Ectodermal cell (in vitro differentiated cells): ENCODE measurements around the gene KIF6.

Experiments used
- H3K27ac ChIP-seq: 2 replicates; pipeline ENCODE4 v1.7.0; 2013; ENCODE audit warnings: mild to moderate bottlenecking, low read depth, low read length; ENCODE audit not compliant: insufficient read depth, poor library complexity, severe bottlenecking
- H3K27me3 ChIP-seq: 2 replicates; pipeline ENCODE4 v1.7.0; 2013; ENCODE audit warnings: mild to moderate bottlenecking, low read length; ENCODE audit not compliant: insufficient read depth, control insufficient read depth, poor library complexity, severe bottlenecking
- H3K36me3 ChIP-seq: one replicate; pipeline ENCODE4 v1.7.0; 2013; ENCODE audit warnings: low read length; ENCODE audit not compliant: control insufficient read depth, insufficient read depth
- H3K4me1 ChIP-seq: one replicate; pipeline ENCODE4 v1.7.0; 2013; ENCODE audit warnings: low read length; ENCODE audit not compliant: control insufficient read depth, insufficient read depth
- H3K4me3 ChIP-seq: 2 replicates; pipeline ENCODE4 v1.7.0; 2013; ENCODE audit warnings: low read depth, low read length, control low read depth; ENCODE audit not compliant: insufficient read depth
- H3K9me3 ChIP-seq: 2 replicates; pipeline ENCODE4 v1.7.0; 2013; ENCODE audit warnings: mild to moderate bottlenecking, low read length, moderate library complexity; ENCODE audit not compliant: control insufficient read depth
- WGBS, 2 experiments: methylation state at CpG; one replicate each; pipeline ENCODE4 v1.1.7; 2013; ENCODE audit warnings: missing lambda C conversion rate in 2 of 2; 5-methylcytosine and 5-hydroxymethylcytosine counted together

The KIF6 gene

DNA sequence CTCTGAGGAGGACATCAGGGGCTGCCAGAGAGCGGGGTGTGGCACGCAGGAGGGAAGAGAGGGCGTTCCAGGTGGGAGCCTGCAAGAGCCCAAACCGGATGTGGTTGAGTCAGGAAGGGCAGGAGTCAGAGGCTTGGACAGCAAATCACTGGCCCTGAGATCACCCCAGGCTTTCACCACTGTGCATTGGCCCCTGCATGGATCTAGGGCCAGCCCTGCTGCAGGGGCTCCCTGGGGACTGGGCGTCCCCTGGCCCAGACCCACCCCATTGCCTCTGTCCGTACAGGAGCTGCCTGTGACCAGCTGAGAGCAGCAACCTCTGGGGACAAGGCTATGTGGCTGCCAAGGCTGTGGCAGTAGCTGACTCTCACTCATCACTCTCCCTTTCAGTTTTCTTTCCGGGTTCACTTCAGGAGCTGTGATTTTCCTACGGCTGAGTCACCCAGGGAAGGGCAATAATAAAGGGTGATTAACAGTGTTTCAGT lies 444.9 kb downstream of the KIF6 start:
- Histone ChIP-seq H3K27me3 (no peaks in the 10 kb centered on the region), H3K4me1 (no peaks in the 10 kb centered on the region), H3K36me3 (no peaks in the 10 kb centered on the region), H3K4me3 (no peak overlapping the region), H3K9me3 (no peaks in the 10 kb centered on the region), H3K27ac (no peak overlapping the region)
- WGBS, 2 experiments = 78 to 85% methylated on average over 8 of the region's 8 CpGs
